GM18951 (cell line): ENCODE results near the gene PCGF2.
A peak's percentile ranks its signal among the peaks of the same experiment; 100 is the strongest.

Experiments
- POLR2A ChIP-seq: IDR thresholded peaks from 4 replicates; pipeline ENCODE4 v1.6.1; 2011; ENCODE audit warnings: mild to moderate bottlenecking; ENCODE audit not compliant: insufficient read length, insufficient read depth; ENCODE audit errors: extremely low read depth
- in situ Hi-C: fragments of 300-500 bp; cut with MboI; formaldehyde crosslinking; loops from one replicate; pipeline ENCODE4 v1.12.0; 2022; ENCODE audit warnings: low sequenced_read_pairs, mixed read lengths, inconsistent platforms; ENCODE audit not compliant: unreplicated experiment

Gene PCGF2

GRCh38 chr17:38705523-38705802, 42.7 kb downstream of the PCGF2 start:
- in situ Hi-C loops = no loop called here
- no peak for TF ChIP-seq POLR2A

GRCh38 chr17:38704606-38705522, 43.3 kb downstream of the PCGF2 start, which contains the start of gene MLLT6:
Gene MLLT6 (plus strand): TSS chr17:38705273. CDS start chr17:38705633, 360 bp downstream.
- in situ Hi-C loops = no loop called here
- TF ChIP-seq POLR2A = peak; percentile 59

GRCh38 chr17:38703742-38704605, 44.2 kb downstream of the PCGF2 start:
- in situ Hi-C loops = no loop called here

GRCh38 chr17:38702916-38703741, 45.0 kb downstream of the PCGF2 start:
- TF ChIP-seq POLR2A = peak; percentile 53
- in situ Hi-C loops = no loop called here

More at GRCh38 chr17:38703742-38704605, 44.2 kb downstream of the PCGF2 start:
- TF ChIP-seq POLR2A = peak; percentile 65

- in situ Hi-C loops = no loop called here
- peak; percentile 87 for TF ChIP-seq POLR2A
These were observed 45.8 kb downstream of the PCGF2 start for GRCh38 chr17:38702166-38702915.

GRCh38 chr17:38701504-38702165, 46.5 kb downstream of the PCGF2 start:
- in situ Hi-C loops = no loop called here

GRCh38 chr17:38698760-38699159, 49.4 kb downstream of the PCGF2 start:
- in situ Hi-C loops = no loop called here
- TF ChIP-seq POLR2A = no peak

More at GRCh38 chr17:38701504-38702165, 46.5 kb downstream of the PCGF2 start:
- no peak for TF ChIP-seq POLR2A

- in situ Hi-C loops = no loop called here
- TF ChIP-seq POLR2A = no peak
These were observed 50.9 kb downstream of the PCGF2 start for GRCh38 chr17:38697061-38697820.

- in situ Hi-C loops = no loop called here
These were observed 54.3 kb downstream of the PCGF2 start for GRCh38 chr17:38693700-38694329.

GRCh38 chr17:38691154-38691553, 57.0 kb downstream of the PCGF2 start:
- no peak for TF ChIP-seq POLR2A
- in situ Hi-C loops = no loop called here

More at GRCh38 chr17:38693700-38694329, 54.3 kb downstream of the PCGF2 start:
- no peak for TF ChIP-seq POLR2A

GRCh38 chr17:38690386-38690785, 57.8 kb downstream of the PCGF2 start:
- no peak for TF ChIP-seq POLR2A
- in situ Hi-C loops = no loop called here

GRCh38 chr17:38687286-38687685, 60.9 kb downstream of the PCGF2 start:
- in situ Hi-C loops = no loop called here
- no peak for TF ChIP-seq POLR2A
